Measurements from ENCODE around the gene PPFIBP2.
"Not testable (repeated sequence)": the region's sequence is repeated elsewhere in the genome, so short reads cannot be mapped to it uniquely, and the experiment has no call there.

PPFIBP2 gene

GRCh38 chr11:7506243-7506642 lies 7.6 kb upstream of the PPFIBP2 start:
- no peak for ATAC-seq (replicated peaks; ENCODE audit: extremely low read depth, poor library complexity, severe bottlenecking)
- Mint-ChIP-seq H3K36me3 (ENCODE audit: insufficient read depth) (peaks cover 1% of the 10 kb centered on the region), H3K4me3 (no peak overlapping the region), H3K9me3 (no peaks in the 10 kb centered on the region), H3K4me1 (no peaks in the 10 kb centered on the region), H3K27ac (ENCODE audit: low read depth) (no peak overlapping the region), H3K27me3 (peaks cover 13% of the 10 kb centered on the region)
- no peak for DNase-seq (ENCODE audit: low spot score in 2 of 2)

- Mint-ChIP-seq H3K9me3 (no peaks in the 10 kb centered on the region), H3K27ac (ENCODE audit: low read depth) (no peak overlapping the region), H3K36me3 (ENCODE audit: insufficient read depth) (peaks cover 2% of the 10 kb centered on the region), H3K4me3 (no peak overlapping the region), H3K27me3 (peaks cover 13% of the 10 kb centered on the region), H3K4me1 (no peaks in the 10 kb centered on the region)
- ATAC-seq (replicated peaks; ENCODE audit: extremely low read depth, poor library complexity, severe bottlenecking): no peak
- no peak for DNase-seq (ENCODE audit: low spot score in 2 of 2)
Observed at GRCh38 chr11:7508087-7508486, 5.7 kb upstream of the PPFIBP2 start.

- no peak overlapping the region for H3K27ac Mint-ChIP-seq (ENCODE audit: low read depth)
Observed at GRCh38 chr11:7509966-7510365, 3.8 kb upstream of the PPFIBP2 start.

GRCh38 chr11:7511401-7511800 lies 2.4 kb upstream of the PPFIBP2 start:
- Mint-ChIP-seq H3K27ac (ENCODE audit: low read depth) (no peak overlapping the region), H3K9me3 (no peaks in the 10 kb centered on the region), H3K4me1 (peaks cover 10% of the 10 kb centered on the region), H3K36me3 (ENCODE audit: insufficient read depth) (peaks cover 7% of the 10 kb centered on the region), H3K27me3 (peaks cover 3% of the 10 kb centered on the region), H3K4me3 (no peak overlapping the region)
- no peak for ATAC-seq (replicated peaks; ENCODE audit: extremely low read depth, poor library complexity, severe bottlenecking)
- DNase-seq (ENCODE audit: low spot score in 2 of 2): no peak

More at GRCh38 chr11:7509966-7510365, 3.8 kb upstream of the PPFIBP2 start:
- no peak for ATAC-seq (replicated peaks; ENCODE audit: extremely low read depth, poor library complexity, severe bottlenecking)
- DNase-seq (ENCODE audit: low spot score in 2 of 2): no peak
- Mint-ChIP-seq H3K36me3 (ENCODE audit: insufficient read depth) (peaks cover 7% of the 10 kb centered on the region), H3K4me3 (no peak overlapping the region), H3K27me3 (peaks cover 13% of the 10 kb centered on the region), H3K9me3 (no peaks in the 10 kb centered on the region), H3K4me1 (peaks cover 5% of the 10 kb centered on the region)

GRCh38 chr11:7512525-7513233 lies 1.1 kb upstream of the PPFIBP2 start:
- Mint-ChIP-seq H3K27ac (ENCODE audit: low read depth) (peak overlapping the region; percentile 86), H3K36me3 (ENCODE audit: insufficient read depth) (peaks cover 7% of the 10 kb centered on the region), H3K4me3 (peak overlapping the region; percentile 86), H3K27me3 (no peaks in the 10 kb centered on the region), H3K9me3 (no peaks in the 10 kb centered on the region), H3K4me1 (peaks cover 19% of the 10 kb centered on the region)
- DNase-seq (ENCODE audit: low spot score in 2 of 2) (no peak), ATAC-seq (replicated peaks; ENCODE audit: extremely low read depth, poor library complexity, severe bottlenecking) (peak; percentile 27)

GRCh38 chr11:7514099-7514591 lies 346 bp downstream of the PPFIBP2 start:
- Mint-ChIP-seq H3K4me3 (peak overlapping the region; percentile 86), H3K27me3 (no peaks in the 10 kb centered on the region), H3K9me3 (no peaks in the 10 kb centered on the region), H3K4me1 (peaks cover 19% of the 10 kb centered on the region), H3K27ac (ENCODE audit: low read depth) (no peak overlapping the region), H3K36me3 (ENCODE audit: insufficient read depth) (peaks cover 7% of the 10 kb centered on the region)
- ATAC-seq (replicated peaks; ENCODE audit: extremely low read depth, poor library complexity, severe bottlenecking) (peak; percentile 11), DNase-seq (ENCODE audit: low spot score in 2 of 2) (no peak)

GRCh38 chr11:7515447-7515886 lies 1.7 kb downstream of the PPFIBP2 start:
- H3K4me3 Mint-ChIP-seq: no peak overlapping the region
- H3K36me3 Mint-ChIP-seq (ENCODE audit: insufficient read depth): peaks cover 7% of the 10 kb centered on the region
- H3K4me1 Mint-ChIP-seq: peaks cover 19% of the 10 kb centered on the region
- no peaks in the 10 kb centered on the region for H3K9me3 Mint-ChIP-seq
- DNase-seq (ENCODE audit: low spot score in 2 of 2) (no peak), ATAC-seq (replicated peaks; ENCODE audit: extremely low read depth, poor library complexity, severe bottlenecking) (no peak)
- H3K27ac Mint-ChIP-seq (ENCODE audit: low read depth): no peak overlapping the region
- no peaks in the 10 kb centered on the region for H3K27me3 Mint-ChIP-seq

GRCh38 chr11:7516475-7516874 lies 2.7 kb downstream of the PPFIBP2 start:
- ATAC-seq (replicated peaks; ENCODE audit: extremely low read depth, poor library complexity, severe bottlenecking) (no peak), DNase-seq (ENCODE audit: low spot score in 2 of 2) (no peak)
- Mint-ChIP-seq H3K4me3 (no peak overlapping the region), H3K4me1 (peaks cover 19% of the 10 kb centered on the region), H3K27me3 (no peaks in the 10 kb centered on the region), H3K36me3 (ENCODE audit: insufficient read depth) (peaks cover 5% of the 10 kb centered on the region), H3K27ac (ENCODE audit: low read depth) (no peak overlapping the region), H3K9me3 (no peaks in the 10 kb centered on the region)

- H3K36me3 Mint-ChIP-seq (ENCODE audit: insufficient read depth); DNase-seq (ENCODE audit: low spot score in 2 of 2); H3K9me3 Mint-ChIP-seq; H3K4me3 Mint-ChIP-seq; H3K27me3 Mint-ChIP-seq; H3K27ac Mint-ChIP-seq (ENCODE audit: low read depth); ATAC-seq (replicated peaks; ENCODE audit: extremely low read depth, poor library complexity, severe bottlenecking): not testable (repeated sequence)
- H3K4me1 Mint-ChIP-seq: peaks cover 19% of the 10 kb centered on the region
Observed at GRCh38 chr11:7517743-7518142, 3.9 kb downstream of the PPFIBP2 start.

GRCh38 chr11:7518811-7519562 lies 5.2 kb downstream of the PPFIBP2 start:
- Mint-ChIP-seq H3K4me1 (peaks cover 22% of the 10 kb centered on the region), H3K9me3 (no peaks in the 10 kb centered on the region), H3K36me3 (ENCODE audit: insufficient read depth) (peaks cover 2% of the 10 kb centered on the region), H3K27me3 (no peaks in the 10 kb centered on the region), H3K27ac (ENCODE audit: low read depth) (no peak overlapping the region), H3K4me3 (no peak overlapping the region)
- no peak for ATAC-seq (replicated peaks; ENCODE audit: extremely low read depth, poor library complexity, severe bottlenecking)
- DNase-seq (ENCODE audit: low spot score in 2 of 2): no peak

GRCh38 chr11:7520011-7520942 lies 6.5 kb downstream of the PPFIBP2 start:
- no peak overlapping the region for H3K4me3 Mint-ChIP-seq
- DNase-seq (ENCODE audit: low spot score in 2 of 2) (no peak), ATAC-seq (replicated peaks; ENCODE audit: extremely low read depth, poor library complexity, severe bottlenecking) (no peak)
- no peak overlapping the region for H3K27ac Mint-ChIP-seq (ENCODE audit: low read depth)
- H3K36me3 Mint-ChIP-seq (ENCODE audit: insufficient read depth): no peaks in the 10 kb centered on the region
- peaks cover 21% of the 10 kb centered on the region for H3K4me1 Mint-ChIP-seq
- H3K27me3 Mint-ChIP-seq: no peaks in the 10 kb centered on the region
- H3K9me3 Mint-ChIP-seq: no peaks in the 10 kb centered on the region

GRCh38 chr11:7520981-7521487 lies 7.2 kb downstream of the PPFIBP2 start:
- no peaks in the 10 kb centered on the region for H3K9me3 Mint-ChIP-seq
- ATAC-seq (replicated peaks; ENCODE audit: extremely low read depth, poor library complexity, severe bottlenecking) (no peak), DNase-seq (ENCODE audit: low spot score in 2 of 2) (no peak)
- no peak overlapping the region for H3K27ac Mint-ChIP-seq (ENCODE audit: low read depth)
- no peaks in the 10 kb centered on the region for H3K27me3 Mint-ChIP-seq
- H3K36me3 Mint-ChIP-seq (ENCODE audit: insufficient read depth): no peaks in the 10 kb centered on the region
- peaks cover 19% of the 10 kb centered on the region for H3K4me1 Mint-ChIP-seq
- no peak overlapping the region for H3K4me3 Mint-ChIP-seq
